Measurements from ENCODE around the gene BORCS6.
"Not testable (repeated sequence)": the region's sequence is repeated elsewhere in the genome, so short reads cannot be mapped to it uniquely, and the experiment has no call there.

The BORCS6 gene

DNA sequence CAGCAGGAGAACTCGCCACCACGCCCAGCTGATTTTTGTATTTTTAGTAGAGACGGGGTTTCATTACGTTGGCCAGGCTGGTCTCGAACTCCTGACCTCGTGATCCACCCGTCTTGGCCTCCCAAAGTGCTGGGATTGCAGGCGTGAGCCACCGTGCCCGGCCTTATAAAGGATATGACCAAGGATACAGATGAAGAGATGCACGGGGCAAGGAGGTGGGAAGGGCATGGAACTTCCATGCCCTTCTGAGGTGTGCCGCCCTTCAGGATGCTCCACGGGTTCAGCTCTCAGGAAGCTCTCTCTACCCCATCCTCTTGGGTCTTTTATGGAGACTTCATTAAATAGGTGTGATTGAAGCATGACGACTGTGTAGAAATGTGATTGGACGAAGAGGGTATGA lies 24.0 kb upstream of the BORCS6 start:
- DNase-seq (ENCODE audit: low read depth, low spot score); H3K4me3 ChIP-seq (ENCODE audit: low read length): not testable (repeated sequence)

DNA sequence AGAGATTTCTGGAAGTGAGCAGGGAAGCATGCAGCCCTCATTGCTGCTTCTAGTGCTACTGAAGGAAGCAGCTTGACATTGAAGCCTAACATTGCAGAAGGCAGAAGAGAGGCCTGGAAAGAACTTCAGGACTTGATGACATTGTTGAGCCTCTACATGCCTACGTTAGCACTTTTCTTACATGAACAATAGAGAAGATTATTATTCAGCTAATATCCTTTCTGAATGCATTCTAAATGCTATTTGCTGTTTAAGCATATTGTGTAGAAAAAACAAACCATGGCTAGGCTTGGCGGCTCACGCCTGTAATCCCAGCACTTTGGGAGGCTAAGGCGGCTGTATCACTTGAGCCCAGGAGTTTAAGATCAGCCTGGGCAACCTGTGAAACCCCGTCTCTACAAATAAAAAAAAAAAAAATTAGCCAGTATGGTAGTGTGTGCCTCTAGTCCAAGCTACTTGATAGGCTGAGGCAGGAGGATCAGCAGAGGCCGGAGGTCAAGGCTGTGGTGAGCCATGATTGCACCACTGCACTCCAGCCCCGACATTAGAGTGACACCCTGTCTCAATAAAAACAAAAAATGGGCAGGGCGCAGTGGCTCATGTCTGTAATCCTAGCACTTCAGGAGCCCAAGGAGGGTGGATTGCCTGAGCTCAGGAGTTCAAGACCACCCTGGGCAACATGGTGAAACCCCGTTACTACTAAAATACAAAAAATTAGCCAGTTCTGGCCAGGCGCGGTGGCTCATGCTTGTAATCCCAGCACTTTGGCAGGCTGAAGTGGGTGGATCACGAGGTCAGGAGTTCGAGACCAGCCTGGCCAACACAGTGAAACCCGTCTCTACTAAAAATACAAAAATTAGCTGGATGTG lies 22.6 kb upstream of the BORCS6 start:
- DNase-seq (ENCODE audit: low read depth, low spot score), result no peak
- no peak overlapping the region for H3K4me3 ChIP-seq (ENCODE audit: low read length)

DNA sequence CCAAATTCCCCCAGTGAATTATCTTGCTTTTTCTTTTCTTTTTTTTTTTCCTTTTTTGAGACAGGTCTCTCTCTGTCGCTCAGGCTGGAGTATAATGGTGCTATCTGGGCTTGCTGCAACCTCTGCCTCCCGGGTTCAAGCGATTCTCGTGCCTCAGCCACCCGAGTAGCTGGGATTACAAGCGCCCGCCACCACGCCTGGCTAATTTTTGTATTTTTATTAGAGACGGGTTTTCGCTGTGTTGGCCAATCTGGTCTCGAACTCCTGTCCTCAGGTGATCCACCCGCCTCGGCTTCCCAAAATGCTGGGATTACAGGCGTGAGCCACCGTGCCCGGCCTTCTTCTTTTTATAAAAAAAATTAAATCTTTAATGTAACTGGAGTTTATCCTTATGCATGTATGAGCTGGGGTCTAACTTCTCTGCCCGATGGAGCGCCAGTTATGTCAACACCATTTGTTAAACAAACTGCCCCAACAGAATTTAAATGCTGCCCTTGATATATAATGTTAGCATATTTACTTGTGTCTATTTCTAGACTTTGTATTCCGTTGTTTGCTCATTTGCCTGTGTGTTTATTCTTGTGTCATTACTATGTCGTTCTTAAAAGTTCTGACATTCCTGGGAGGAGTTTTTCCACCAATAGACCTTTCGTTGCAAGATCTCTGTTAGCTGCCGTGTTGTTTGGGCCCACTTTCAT lies 20.9 kb upstream of the BORCS6 start:
- DNase-seq (ENCODE audit: low read depth, low spot score), result no peak

DNA sequence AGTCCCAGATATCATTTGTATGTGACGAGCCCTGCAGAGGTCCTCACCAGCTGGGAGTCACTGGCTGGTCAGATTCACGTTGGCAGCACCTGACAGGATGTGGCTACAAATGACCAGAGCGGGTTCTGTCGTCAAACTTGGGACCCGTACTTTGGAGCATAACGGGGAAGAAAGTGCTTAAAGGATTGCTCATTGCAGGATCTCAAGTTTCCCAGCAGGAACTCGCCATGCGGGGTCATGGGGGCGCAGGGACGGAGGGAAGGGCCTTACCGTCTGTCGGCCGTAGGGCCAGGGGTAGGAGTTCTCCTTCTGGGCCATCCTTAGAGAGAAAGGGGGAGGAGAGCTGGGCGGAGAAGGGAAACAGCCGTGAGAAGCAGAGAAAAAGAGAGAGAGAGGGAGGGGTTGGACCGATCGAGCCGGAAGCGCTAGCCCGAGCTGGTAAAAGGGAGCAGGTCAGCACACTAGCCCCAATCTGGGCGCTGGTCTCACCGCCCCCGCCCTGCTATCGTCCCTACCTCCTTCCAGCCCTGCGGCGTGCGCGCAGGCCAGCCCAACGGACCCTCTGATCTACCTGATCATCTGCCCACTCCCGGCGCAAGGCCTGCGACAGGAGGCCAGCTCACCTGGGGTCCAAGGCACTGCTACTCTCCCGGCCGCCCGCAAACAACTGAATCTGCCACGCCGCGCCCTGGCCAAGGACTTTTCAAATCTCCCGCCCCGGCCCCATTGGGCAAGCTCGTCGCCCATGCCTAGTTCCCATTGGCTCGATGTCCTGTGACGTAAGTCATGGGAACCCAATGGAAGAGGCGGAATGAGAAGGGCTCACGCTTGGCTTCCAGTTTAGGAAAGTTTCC lies 20.2 kb upstream of the BORCS6 start, which contains the start of gene AURKB:
Gene AURKB (minus strand): TSS at position 669 of the 854 bp plus-strand sequence. CDS start 351 bp downstream, at position 318.
- peak; percentile 91 for DNase-seq (ENCODE audit: low read depth, low spot score)
- H3K4me3 ChIP-seq (ENCODE audit: low read length), result peak within 1 kb of the TSS; percentile 97

More for the DNA sequence above, 20.9 kb upstream of the BORCS6 start:
- H3K4me3 ChIP-seq (ENCODE audit: low read length), result peak overlapping the region; percentile 97

DNA sequence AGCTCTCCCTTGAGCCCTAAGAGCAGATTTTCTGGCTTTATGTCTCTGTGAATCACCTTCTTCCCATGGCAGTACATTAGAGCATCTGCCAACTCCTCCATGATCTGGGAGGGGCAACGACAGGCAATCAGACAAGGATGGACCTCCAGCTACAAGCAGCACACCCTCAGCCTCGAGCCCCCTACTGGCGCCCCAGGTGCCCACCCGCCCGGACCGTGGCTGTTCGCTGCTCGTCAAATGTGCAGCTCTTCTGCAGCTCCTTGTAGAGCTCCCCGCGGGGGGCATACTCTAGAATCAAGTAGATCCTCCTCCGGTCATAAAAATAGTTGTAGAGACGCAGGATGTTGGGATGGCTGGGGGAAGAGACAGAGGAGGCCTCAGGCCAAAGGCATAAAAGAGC lies 16.6 kb upstream of the BORCS6 start:
- no peak overlapping the region for H3K4me3 ChIP-seq (ENCODE audit: low read length)
- DNase-seq (ENCODE audit: low read depth, low spot score), result no peak

DNA sequence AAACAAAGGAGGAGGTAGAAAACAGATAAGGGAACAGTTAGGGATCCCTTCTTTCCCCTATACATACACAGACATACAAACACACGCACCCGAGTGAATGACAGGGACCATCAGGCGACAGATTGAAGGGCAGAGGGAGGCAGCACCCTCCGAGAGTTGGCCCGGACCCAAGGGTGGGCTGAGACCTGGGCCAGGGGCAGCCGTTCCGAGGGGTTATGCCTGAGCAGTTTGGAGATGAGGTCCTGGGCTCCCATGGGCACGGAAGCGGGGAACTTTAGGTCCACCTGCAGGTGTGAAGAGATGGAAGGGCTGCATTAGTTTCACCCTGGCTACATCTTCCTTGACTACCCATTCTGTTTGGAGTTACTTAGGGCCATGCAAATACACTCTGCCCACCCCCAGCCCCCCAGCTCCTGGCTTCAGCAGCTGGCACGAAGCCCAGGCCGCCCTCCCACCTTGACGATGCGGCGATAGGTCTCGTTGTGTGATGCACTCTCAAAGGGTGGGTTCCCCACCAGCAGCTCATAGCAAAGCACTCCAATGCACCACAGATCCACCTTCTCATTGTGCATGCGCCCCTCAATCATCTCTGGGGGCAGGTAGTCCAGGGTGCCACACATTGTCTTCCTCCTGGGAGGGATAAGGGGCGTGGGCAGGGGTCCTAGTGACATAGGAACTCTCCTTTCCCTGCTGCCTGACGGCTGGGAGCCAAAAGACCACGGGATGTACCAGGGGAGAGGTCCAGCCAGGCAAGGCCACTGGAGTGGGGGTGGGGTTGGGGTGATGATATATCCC lies 15.0 kb upstream of the BORCS6 start:
- no peak overlapping the region for H3K4me3 ChIP-seq (ENCODE audit: low read length)
- DNase-seq (ENCODE audit: low read depth, low spot score), result no peak

DNA sequence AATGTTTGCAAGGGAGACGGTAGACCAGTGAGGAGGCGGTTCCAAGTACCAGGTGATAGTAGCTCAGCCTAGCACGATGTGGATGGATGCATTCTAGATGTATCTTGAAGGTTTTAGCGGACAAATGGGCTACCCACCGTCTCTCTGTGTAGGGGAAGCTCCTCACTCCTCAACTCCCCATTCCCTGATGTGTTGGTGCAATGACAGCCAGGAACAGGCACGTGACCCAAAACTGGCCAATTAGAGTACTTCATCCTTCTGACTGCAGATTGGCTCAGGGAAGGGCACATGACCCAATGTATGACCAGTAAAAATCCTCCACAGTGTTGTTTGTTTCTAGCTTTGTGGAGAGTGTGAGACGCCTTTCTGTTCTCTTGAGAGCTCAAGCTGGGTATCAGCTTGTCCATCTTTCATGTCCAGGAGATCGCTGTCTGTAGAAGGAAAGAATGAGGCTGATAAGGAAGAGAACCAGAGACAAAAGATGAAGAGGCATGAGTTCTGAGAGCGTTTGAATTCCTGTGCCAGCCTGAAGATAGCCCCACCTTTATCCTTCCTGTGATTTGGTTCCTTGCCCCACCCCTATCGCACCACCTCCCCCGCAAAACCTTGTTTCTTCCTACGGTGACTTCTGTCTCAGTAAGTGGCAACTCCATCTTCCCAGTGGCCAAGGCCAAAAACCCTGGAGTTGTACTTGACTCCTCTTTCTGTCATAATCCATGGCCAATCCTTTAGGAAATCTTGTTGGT lies 2.3 kb upstream of the BORCS6 start:
- DNase-seq (ENCODE audit: low read depth, low spot score), result peak; percentile 93

DNA sequence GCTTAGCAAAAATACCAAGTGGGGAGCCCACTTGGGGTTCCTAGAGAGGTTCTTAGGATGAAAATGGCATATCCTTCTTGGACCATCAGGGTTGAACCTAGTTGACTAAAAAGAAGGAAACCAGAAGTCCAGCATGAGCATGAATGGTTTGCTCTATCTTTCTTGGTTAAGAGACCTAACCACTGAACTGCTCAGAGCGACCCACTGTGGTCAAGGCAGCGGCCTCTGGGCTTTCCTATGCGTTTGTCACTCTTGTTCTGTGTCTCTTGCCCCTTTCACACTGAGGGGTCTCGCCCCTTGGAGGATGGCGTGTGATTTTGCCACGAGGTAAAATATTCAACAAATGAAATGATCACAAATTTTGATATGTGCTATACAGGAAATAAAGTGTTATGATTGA lies 526 bp upstream of the BORCS6 start:
- H3K4me3 ChIP-seq (ENCODE audit: low read length), result peak overlapping the region; percentile 46
- DNase-seq (ENCODE audit: low read depth, low spot score), result no peak

More for the DNA sequence above, 2.3 kb upstream of the BORCS6 start:
- peak overlapping the region; percentile 58 for H3K4me3 ChIP-seq (ENCODE audit: low read length)

DNA sequence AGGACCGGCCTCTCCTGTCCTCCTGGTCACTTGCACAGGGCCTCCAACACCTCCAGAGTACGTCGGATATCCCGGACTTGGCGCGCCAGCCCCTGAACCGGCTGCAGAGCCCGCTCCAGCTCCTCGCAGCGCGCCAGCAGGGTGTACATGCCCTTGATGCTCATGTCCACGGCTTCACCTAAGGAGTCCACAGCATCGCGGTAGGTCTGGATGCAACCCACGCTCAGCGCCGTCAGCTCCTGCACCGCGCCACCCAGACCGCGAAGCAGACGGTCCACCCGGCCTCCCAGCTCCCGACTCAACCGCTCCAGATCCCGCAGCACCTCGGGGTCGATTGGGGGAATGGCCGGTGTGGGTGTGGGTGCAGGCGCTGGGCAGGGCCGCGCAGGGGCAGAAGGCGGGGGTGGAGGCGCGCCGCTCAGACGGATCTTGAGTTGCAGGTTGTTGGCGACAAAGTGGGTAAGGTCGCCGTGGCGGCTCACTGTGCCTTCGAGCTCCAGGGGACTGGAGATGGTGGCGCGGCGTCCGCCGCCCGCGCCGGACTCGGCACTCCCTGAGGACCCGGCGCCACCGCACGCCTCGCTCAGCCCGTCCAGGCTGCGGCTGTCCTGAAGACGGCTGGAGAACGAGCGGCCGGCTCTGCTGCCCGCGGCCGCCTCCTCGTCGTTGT lies 804 bp downstream of the BORCS6 start:
- DNase-seq (ENCODE audit: low read depth, low spot score), result no peak
- H3K4me3 ChIP-seq (ENCODE audit: low read length), result peak overlapping the region; percentile 71

DNA sequence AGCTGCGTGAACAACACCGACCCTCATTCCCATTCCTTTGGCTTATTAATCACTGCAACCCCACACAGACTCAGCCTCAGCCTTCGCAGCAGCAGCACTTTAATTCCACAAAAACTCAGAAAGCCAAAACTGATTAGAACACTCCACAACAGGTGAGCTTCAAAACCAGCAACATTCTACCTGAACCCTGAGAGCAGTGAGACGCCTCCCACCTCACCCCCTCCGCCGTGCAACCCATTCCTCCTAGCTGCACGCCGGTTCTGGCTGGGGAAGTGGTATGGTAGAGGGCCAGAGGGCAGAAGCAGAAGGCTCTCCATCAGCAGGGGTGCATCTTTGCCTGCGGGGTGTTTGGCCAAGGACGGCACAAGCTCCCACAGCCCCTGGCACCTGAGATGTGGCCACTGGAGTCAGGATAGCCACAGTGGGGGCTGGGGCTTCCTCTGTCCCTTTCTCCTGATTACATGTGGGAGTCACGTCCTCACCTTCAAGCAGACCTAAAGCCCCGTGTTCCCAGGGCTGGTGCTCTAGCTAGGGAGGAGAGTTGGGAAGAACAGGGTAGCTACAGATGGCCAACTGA lies 1.6 kb downstream of the BORCS6 start:
- DNase-seq (ENCODE audit: low read depth, low spot score), result no peak

DNA sequence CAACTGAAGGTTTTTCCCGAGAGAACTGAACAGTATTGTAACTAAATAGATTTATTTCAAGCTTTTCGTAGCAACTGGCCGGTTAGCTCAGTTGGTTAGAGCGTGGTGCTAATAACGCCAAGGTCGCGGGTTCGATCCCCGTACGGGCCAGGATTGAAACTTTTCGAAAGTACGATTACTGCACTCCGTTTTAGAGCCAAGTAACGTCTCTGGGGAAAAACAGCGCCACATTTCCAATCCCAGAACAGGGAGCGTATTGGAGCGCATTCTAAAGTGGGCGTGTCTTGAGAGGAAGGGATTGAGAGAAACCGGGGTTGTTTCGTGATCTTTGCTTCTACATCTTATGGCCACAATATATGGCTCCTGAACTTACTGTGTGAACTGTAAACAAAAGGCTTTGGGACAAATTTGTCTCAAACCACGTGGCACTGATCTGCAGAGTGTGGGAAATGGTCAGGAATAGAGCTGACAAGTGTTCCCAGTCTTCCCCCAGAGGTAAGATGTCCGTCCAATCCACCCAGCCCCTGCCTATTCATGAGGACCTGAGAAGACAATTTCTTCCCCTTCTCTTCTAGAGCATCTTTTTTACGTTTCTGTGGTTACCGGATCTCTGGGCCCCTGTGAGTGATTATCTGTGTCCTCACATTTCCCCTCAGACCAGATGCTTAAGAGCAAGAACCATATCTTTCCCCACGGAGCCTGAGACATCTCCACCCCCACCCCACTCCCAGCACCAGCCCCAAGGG lies 2.3 kb downstream of the BORCS6 start:
- DNase-seq (ENCODE audit: low read depth, low spot score), result peak; percentile 99
- H3K4me3 ChIP-seq (ENCODE audit: low read length), result peak overlapping the region; percentile 73

More for the DNA sequence above, 1.6 kb downstream of the BORCS6 start:
- peak overlapping the region; percentile 71 for H3K4me3 ChIP-seq (ENCODE audit: low read length)

DNA sequence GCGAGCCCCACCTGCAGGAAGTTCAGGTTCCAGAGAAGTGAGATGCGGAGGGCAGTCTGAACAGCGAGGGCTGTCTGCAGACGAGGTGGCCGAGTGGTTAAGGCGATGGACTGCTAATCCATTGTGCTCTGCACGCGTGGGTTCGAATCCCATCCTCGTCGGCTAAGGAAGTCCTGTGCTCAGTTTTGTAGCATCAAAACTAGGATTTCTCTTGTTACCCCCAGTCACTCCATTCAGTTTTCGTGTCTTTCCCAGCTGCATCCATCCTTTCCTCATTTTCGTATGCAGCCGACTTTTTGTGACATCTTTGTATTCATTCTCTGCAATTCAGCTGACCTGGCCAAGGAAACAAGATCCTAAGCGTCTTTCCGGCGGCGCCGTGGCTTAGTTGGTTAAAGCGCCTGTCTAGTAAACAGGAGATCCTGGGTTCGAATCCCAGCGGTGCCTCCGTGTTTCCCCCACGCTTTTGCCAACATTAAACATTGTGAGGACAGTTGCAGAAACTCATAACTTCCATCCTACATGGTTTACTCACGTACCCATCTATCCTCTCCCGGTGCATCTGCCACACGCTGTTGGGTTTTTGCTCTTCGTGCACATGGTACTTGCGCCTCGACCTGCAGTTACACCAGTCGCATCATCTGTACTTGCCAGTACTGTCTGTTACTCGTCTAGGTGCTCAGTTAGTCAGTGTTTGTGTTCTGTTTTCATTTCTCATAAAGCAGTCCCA lies 3.0 kb downstream of the BORCS6 start:
- DNase-seq (ENCODE audit: low read depth, low spot score), result peak; percentile 94
- peak overlapping the region; percentile 73 for H3K4me3 ChIP-seq (ENCODE audit: low read length)

DNA sequence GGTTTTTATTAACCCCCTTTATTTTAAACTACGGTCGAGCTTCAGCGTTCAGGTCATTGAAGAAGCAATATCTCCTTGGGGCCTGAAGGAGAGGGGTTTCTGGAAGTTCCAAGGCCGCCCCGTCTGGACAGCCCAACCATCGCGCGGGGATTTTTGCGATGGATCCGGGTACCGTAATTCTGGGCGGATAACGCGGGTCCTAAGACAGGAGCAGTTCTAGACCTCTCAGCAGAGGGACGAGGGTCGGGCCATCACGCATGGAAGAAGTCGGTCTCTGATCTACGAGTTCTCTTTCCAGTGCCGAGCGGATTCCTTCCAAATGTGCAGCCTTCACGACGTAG lies 3.6 kb downstream of the BORCS6 start:
- peak overlapping the region; percentile 73 for H3K4me3 ChIP-seq (ENCODE audit: low read length)
- no peak for DNase-seq (ENCODE audit: low read depth, low spot score)

DNA sequence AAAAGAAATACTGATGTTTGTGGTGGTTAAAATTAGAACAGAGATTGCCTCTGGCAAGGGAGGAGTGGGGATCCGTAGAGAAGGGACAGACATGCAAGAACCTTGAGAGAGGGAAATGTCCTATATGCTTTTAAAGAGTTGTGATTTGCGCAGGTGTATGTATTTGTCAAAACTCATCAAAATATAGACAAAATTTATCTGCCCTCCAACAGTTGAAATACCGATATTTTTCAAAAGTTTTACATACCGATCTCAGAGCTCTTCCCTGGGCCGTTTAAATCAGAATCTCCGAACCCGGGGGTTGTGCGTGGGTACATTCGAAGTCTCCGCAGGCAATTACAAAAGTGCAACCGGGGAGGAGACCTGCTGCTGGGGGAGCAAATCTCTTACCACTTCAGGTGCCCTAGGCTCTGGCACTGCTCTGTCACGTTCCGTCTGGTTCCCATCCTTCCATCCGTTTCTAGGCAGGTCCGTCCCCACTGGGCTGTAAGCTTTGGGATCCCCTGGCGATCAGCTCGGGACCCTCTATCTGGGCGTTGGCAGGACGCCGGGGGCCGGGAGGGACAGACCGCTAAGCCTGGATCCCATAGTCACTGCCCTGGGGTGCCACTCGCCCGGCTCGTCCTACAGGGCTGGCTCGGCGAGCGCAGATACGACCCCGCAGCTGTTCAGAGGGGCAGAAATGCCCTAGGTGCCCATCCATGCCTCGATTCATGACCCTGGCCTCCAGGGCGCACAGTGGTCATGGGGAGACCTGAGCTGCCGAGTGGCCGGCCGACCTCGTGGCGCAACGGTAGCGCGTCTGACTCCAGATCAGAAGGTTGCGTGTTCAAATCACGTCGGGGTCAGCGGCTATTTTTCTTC lies 4.2 kb downstream of the BORCS6 start:
- peak; percentile 69 for DNase-seq (ENCODE audit: low read depth, low spot score)
- H3K4me3 ChIP-seq (ENCODE audit: low read length), result peak overlapping the region; percentile 73

All from Jurkat, Clone E6-1 (cell line).